ENCODE measurements around the gene GPR176. TPM values are rescaled to one million over a fixed set of nuclear protein-coding genes. Genes with fewer than 3 reads are reported as not detected.

The GPR176 gene
- total RNA-seq, 5 donors from 2014 or later (not counting 1 experiment from before 2014, with no cell fraction given) = 0.15 to 0.30 TPM; not detected in 3

DNA sequence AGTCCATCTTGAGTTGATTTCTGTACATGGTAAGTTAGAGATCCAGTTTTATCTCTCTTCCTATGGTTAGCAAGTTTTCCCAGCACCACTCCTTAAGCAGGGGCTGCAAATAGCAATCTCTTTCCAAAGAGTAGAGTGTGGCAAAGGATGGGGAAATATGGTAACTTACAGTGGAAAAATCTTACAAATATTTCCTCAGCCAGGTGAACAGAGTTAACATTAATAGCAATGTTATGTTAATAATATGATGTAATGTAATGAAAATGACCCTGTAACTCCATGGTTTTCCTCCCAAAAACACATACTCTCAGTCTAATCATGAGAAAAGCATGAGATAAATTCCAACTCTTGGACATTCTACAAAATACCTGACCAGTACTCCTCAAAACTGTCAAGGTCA is 167.8 kb downstream of the GPR176 start:
- H3K9me3 ChIP-seq = no peaks in the 10 kb centered on the region
- H3K27ac ChIP-seq (ENCODE audit: low read length) = no peak overlapping the region
- POLR2A ChIA-PET = no interaction called here
- Mint-ChIP-seq H3K9me3 (no peaks in the 10 kb centered on the region), H3K27me3 (peaks cover 14 to 16% of the 10 kb centered on the region in 2 donors), H3K36me3 (no peaks in the 10 kb centered on the region), H3K4me1 (peaks cover 0 to 2% (median 0%) of the 10 kb centered on the region in 3 donors), H3K27ac (no peak overlapping the region), H3K4me3 (no peak overlapping the region)
- no peak for DNase-seq
- ATAC-seq (replicated peaks in 1 of 4) = no peak
- no peaks in the 10 kb centered on the region for H3K36me3 ChIP-seq (ENCODE audit: control insufficient read depth in 2 of 2, extremely low read depth in 1 of 2, insufficient read depth in 1 of 2, low read length in 1 of 2)
- H3K4me3 ChIP-seq (ENCODE audit: control insufficient read depth in 1 of 2, extremely low read depth in 1 of 2, low read length in 1 of 2) = no peak overlapping the region
- H3K27me3 ChIP-seq (replicated peaks in 1 of 2; ENCODE audit: control insufficient read depth in 2 of 2, extremely low read depth in 1 of 2, insufficient read depth in 2 of 2, low read length in 1 of 2) = no peaks in the 10 kb centered on the region
- H3K4me1 ChIP-seq (ENCODE audit: control insufficient read depth in 1 of 2, extremely low read depth in 1 of 2, insufficient read depth in 2 of 2, low read length in 2 of 2) = no peaks in the 10 kb centered on the region
- CTCF ChIA-PET = no interaction called here

Other genes starting within 250 kb of the GPR176 start
- gene FSIP1, start 137.4 kb downstream of the GPR176 start, total RNA-seq = 1 to 10 TPM in 1 of 5 donors, under 1 TPM in 4; 0.30 to 1.0 (median 0.43) TPM
- 10 to 100 TPM; 12.1 to 17.3 (median 14.5) TPM for gene EIF2AK4, start 13.8 kb upstream of the GPR176 start, total RNA-seq
- 100 to 1,000 TPM; 115 to 128 (median 119) TPM for gene SRP14, start 118.9 kb upstream of the GPR176 start, total RNA-seq
- gene BMF, start 188.6 kb upstream of the GPR176 start, total RNA-seq = 10 to 100 TPM in 3 of 5 donors, 1 to 10 TPM in 2; 6.6 to 46.7 (median 42.4) TPM
- 1 to 10 TPM in 4 of 5 donors, under 1 TPM in 1; 0.79 to 2.2 (median 1.9) TPM for gene BUB1B, start 240.8 kb upstream of the GPR176 start, total RNA-seq

Data from T-cell (primary cell).